ENCODE results near the gene IL1RAPL2. TPM values are rescaled to one million over a fixed set of nuclear protein-coding genes. Genes with fewer than 3 reads are reported as not detected.

IL1RAPL2 gene
- total and polyA plus RNA-seq, 2 of the 8 experiments (the other 6 are each of a cell fraction or from before 2014, with no cell fraction given) = 0.20 to 1.3 TPM

DNA sequence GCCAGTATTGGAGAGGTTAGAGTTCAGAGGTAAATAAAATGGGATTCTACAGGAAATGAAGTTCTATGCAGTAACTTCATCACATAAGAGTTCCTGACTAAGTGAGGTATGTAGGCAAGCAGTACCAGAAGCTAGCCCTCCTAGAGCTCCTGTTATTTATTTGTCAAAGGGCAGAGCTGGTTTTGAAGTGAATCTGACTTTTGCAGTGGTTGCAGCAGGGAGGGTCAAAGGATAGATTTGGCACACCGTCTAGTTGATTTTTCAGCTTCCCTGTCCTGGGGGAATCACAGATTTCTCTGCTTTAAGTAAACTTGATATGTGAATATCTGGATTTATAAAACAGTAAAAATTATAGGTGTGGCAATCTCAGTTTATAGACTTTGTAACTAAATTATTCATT, 130.7 kb downstream of the IL1RAPL2 start:
- DNase-seq (ENCODE audit: low read depth in 1 of 2, low spot score in 2 of 2) (no peak), FAIRE-seq (no peak)
- Histone ChIP-seq H3K9me3 (ENCODE audit: insufficient read depth in 2 of 2, low read depth in 1 of 2, low read length in 1 of 2) (no peaks in the 10 kb centered on the region), H2BK12ac (ENCODE audit: low read depth, low read length) (no peak overlapping the region), H4K20me1 (replicated peaks in 1 of 2; ENCODE audit: control insufficient read depth in 1 of 2, insufficient read depth in 2 of 2, low read length in 2 of 2) (no peaks in the 10 kb centered on the region), H4K5ac (ENCODE audit: insufficient read length, low read depth, low read length) (no peak overlapping the region), H3K4me2 (ENCODE audit: insufficient read depth in 1 of 2, low read depth in 2 of 2, low read length in 2 of 2) (no peak overlapping the region), H3K27ac (ENCODE audit: low read depth, low read length) (no peak overlapping the region), H3K79me1 (ENCODE audit: low read depth, low read length) (no peaks in the 10 kb centered on the region), H2BK5ac (ENCODE audit: low read depth, low read length) (no peak overlapping the region), H2AFZ (ENCODE audit: low read length) (no peak overlapping the region), H3K23ac (ENCODE audit: insufficient read length) (no peak overlapping the region), H3K27me3 (replicated peaks in 1 of 4; ENCODE audit: control insufficient read depth in 3 of 4, extremely low read depth in 1 of 4, insufficient read depth in 3 of 4, low read length in 3 of 4) (no peaks in the 10 kb centered on the region), H4K8ac (ENCODE audit: extremely low read depth, insufficient read depth, low read length) (no peak overlapping the region), H4K91ac (replicated peaks; ENCODE audit: insufficient read length, low read length) (no peak overlapping the region), H3K23me2 (ENCODE audit: low read depth, low read length) (no peaks in the 10 kb centered on the region), H3K9ac (replicated peaks in 1 of 4; ENCODE audit: extremely low read depth in 1 of 4, low read depth in 3 of 4, low read length in 3 of 4) (no peak overlapping the region), H3K56ac (replicated peaks; ENCODE audit: insufficient read length, low read depth, low read length) (no peak overlapping the region), H2BK15ac (ENCODE audit: low read length) (no peak overlapping the region), H3K14ac (ENCODE audit: insufficient read length) (no peak overlapping the region), H3K4me1 (replicated peaks in 1 of 4; ENCODE audit: control insufficient read depth in 3 of 4, insufficient read depth in 4 of 4, low read length in 3 of 4) (no peaks in the 10 kb centered on the region), H2AK5ac (ENCODE audit: low read depth, low read length) (no peak overlapping the region), H2BK20ac (ENCODE audit: low read length) (no peak overlapping the region), H3K4me3 (ENCODE audit: extremely low read depth in 1 of 4, insufficient read depth in 2 of 4, low read depth in 3 of 4, low read length in 4 of 4) (no peak overlapping the region), H2BK120ac (replicated peaks; ENCODE audit: low read depth, low read length) (no peak overlapping the region), H3K18ac (ENCODE audit: extremely low read depth, low read length) (no peak overlapping the region), H3K4ac (replicated peaks; ENCODE audit: insufficient read length, low read depth, low read length) (no peak overlapping the region), H3K79me2 (ENCODE audit: control insufficient read depth in 1 of 2, insufficient read depth in 2 of 2, low read length in 2 of 2) (no peaks in the 10 kb centered on the region), H3K36me3 (ENCODE audit: control insufficient read depth in 2 of 4, insufficient read depth in 4 of 4, low read length in 3 of 4) (no peaks in the 10 kb centered on the region)
- ChIA-PET CTCF (ENCODE audit: partially characterized antibody) (interaction anchor here (2.4 kb wide), 1 partner anchor 27 kb away, joined by 5 read pairs; no protein-coding TSS in a partner anchor), POLR2A (ENCODE audit: partially characterized antibody) (no interaction called here)
- WGBS, 2 experiments (ENCODE audit: extremely low coverage in 1 of 2, insufficient coverage in 1 of 2, insufficient read length in 1 of 2, insufficient replicate concordance in 2 of 2, low coverage in 1 of 2, low lambda C conversion rate in 2 of 2, missing lambda C conversion rate in 1 of 2) = no CpG with 5 or more reads among the region's 1 CpG
- TF ChIP-seq EZH2 (IDR thresholded peaks at IDR 0.05; ENCODE audit: low read depth, low read length, severe bottlenecking) (no peak), BACH1 (IDR thresholded peaks at IDR 0.05; ENCODE audit: low read length) (no peak), CHD1 (IDR thresholded peaks at IDR 0.05; ENCODE audit: low read depth, low read length) (no peak), TBP (IDR thresholded peaks at IDR 0.05; ENCODE audit: low read depth, low read length) (no peak), CTBP2 (IDR thresholded peaks at IDR 0.05; ENCODE audit: borderline replicate concordance, insufficient read depth, insufficient read length, low read length) (no peak), TEAD4 (IDR thresholded peaks at IDR 0.05; ENCODE audit: low read depth, low read length) (no peak), TAF1 (IDR thresholded peaks at IDR 0.05; ENCODE audit: low read depth, low read length) (no peak), NRF1 (IDR thresholded peaks at IDR 0.05; ENCODE audit: low read depth, low read length) (no peak), BCL11A (IDR thresholded peaks at IDR 0.05; ENCODE audit: low read depth in 2 of 2, low read length in 2 of 2) (no peak), HDAC6 (IDR thresholded peaks at IDR 0.05; ENCODE audit: low read depth, low read length) (no peak)

Data from H1 (cell line).